ENCODE data around the gene SPATA2L. TPM values are rescaled to one million over a fixed set of nuclear protein-coding genes. Genes with fewer than 3 reads are reported as not detected.
A peak's percentile ranks its signal among the peaks of the same experiment; 100 is the strongest.

SPATA2L gene
- total RNA-seq, 8 experiments from 2014 or later: 2.1 to 10.7 (median 6.2) TPM

GRCh38 chr16:89721546-89722391 is 20.3 kb upstream of the SPATA2L start:
- 0% methylated on average over 1 to 9 of the region's 112 CpGs; no CpG with 5 or more reads in 7 of the 10 experiments for WGBS, 10 experiments
- in situ Hi-C loops (cut with MboI; ENCODE audit: low pct_unique_long_range_greater_than_20kb in 2 of 9, low sequenced_read_pairs in 9 of 9, unreplicated experiment in 9 of 9): no loop called here
- peaks cover 14 to 25% of the 10 kb centered on the region in 2 donors for H3K4me1 ChIP-seq (replicated peaks in 1 of 2)
- peak overlapping the region; percentile 97 to 99 for H3K27ac ChIP-seq
- peak; percentile 11 to 39 (median 28) for ATAC-seq (replicated peaks in 6 of 8)
- peak overlapping the region; percentile 80 to 100 (median 96) for H3K4me3 ChIP-seq

- H3K4me1 ChIP-seq (replicated peaks in 1 of 2): peaks cover 14 to 25% of the 10 kb centered on the region in 2 donors
- H3K4me3 ChIP-seq: peak within 1 kb of the TSS; percentile 80 to 100 (median 96)
- H3K27ac ChIP-seq: peak within 1 kb of the TSS; percentile 97 to 99
- ATAC-seq (replicated peaks in 6 of 8): peak; percentile 50 to 83 (median 76)
- WGBS, 10 experiments: 0% methylated on average over 4 of the region's 103 CpGs; no CpG with 5 or more reads in 9 of the 10 experiments
- in situ Hi-C loops (cut with MboI; ENCODE audit: low pct_unique_long_range_greater_than_20kb in 2 of 9, low sequenced_read_pairs in 9 of 9, unreplicated experiment in 9 of 9): no loop called here
These were observed 19.5 kb upstream of the SPATA2L start, which contains the start of the genes VPS9D1 and ZNF276 for GRCh38 chr16:89720813-89721545. VPS9D1 (minus strand) TSS chr16:89720898; CDS start chr16:89720861, 37 bp downstream. ZNF276 (plus strand) TSS chr16:89721537; CDS start chr16:89721641, 104 bp downstream.

- ATAC-seq (replicated peaks in 6 of 8): peak; percentile 2 to 63 (median 46)
- in situ Hi-C loops (cut with MboI; ENCODE audit: low pct_unique_long_range_greater_than_20kb in 2 of 9, low sequenced_read_pairs in 9 of 9, unreplicated experiment in 9 of 9): no loop called here
- H3K4me3 ChIP-seq: peak overlapping the region; percentile 80 to 100 (median 96)
- peak overlapping the region; percentile 97 to 99 for H3K27ac ChIP-seq
- no CpG with 5 or more reads among the region's 29 CpGs for WGBS, 10 experiments
- H3K4me1 ChIP-seq (replicated peaks in 1 of 2): peaks cover 14 to 25% of the 10 kb centered on the region in 2 donors
These were observed 19.0 kb upstream of the SPATA2L start for GRCh38 chr16:89720551-89720812.

- H3K4me3 ChIP-seq: no peak overlapping the region
- no peak for ATAC-seq (replicated peaks in 6 of 8)
- H3K27ac ChIP-seq: no peak overlapping the region
- peaks cover 12% of the 10 kb centered on the region in 2 donors for H3K4me1 ChIP-seq (replicated peaks in 1 of 2)
- in situ Hi-C loops (cut with MboI; ENCODE audit: low pct_unique_long_range_greater_than_20kb in 2 of 9, low sequenced_read_pairs in 9 of 9, unreplicated experiment in 9 of 9): no loop called here
- WGBS, 10 experiments: 60 to 100% (median 100%) methylated on average over 1 to 5 of the region's 24 CpGs; no CpG with 5 or more reads in 5 of the 10 experiments
These were observed 16.4 kb upstream of the SPATA2L start for GRCh38 chr16:89717688-89718505.

GRCh38 chr16:89716916-89717687 is 15.6 kb upstream of the SPATA2L start:
- ATAC-seq (replicated peaks in 6 of 8): no peak
- Histone ChIP-seq H3K4me1 (replicated peaks in 1 of 2) (peaks cover 9 to 12% of the 10 kb centered on the region in 2 donors), H3K27ac (no peak overlapping the region), H3K4me3 (no peak overlapping the region)
- no CpG with 5 or more reads among the region's 29 CpGs for WGBS, 10 experiments
- in situ Hi-C loops (cut with MboI; ENCODE audit: low pct_unique_long_range_greater_than_20kb in 2 of 9, low sequenced_read_pairs in 9 of 9, unreplicated experiment in 9 of 9): no loop called here

GRCh38 chr16:89716493-89716892 is 15.0 kb upstream of the SPATA2L start:
- ATAC-seq (replicated peaks in 6 of 8): no peak
- 76 to 100% (median 85%) methylated on average over 1 to 5 of the region's 15 CpGs; no CpG with 5 or more reads in 5 of the 10 experiments for WGBS, 10 experiments

GRCh38 chr16:89712274-89712781 is 10.8 kb upstream of the SPATA2L start:
- peak overlapping the region; percentile 11 to 45 (median 23) for H3K4me3 ChIP-seq
- peak in 6 of 8 experiments; percentile 8 to 48 (median 31) for ATAC-seq (replicated peaks in 6 of 8)
- H3K27ac ChIP-seq: peak overlapping the region in 1 of 2 donors; percentile 37
- in situ Hi-C loops (cut with MboI; ENCODE audit: low pct_unique_long_range_greater_than_20kb in 2 of 9, low sequenced_read_pairs in 9 of 9, unreplicated experiment in 9 of 9): no loop called here
- peaks cover 5 to 6% of the 10 kb centered on the region in 2 donors for H3K4me1 ChIP-seq (replicated peaks in 1 of 2)
- WGBS, 10 experiments: 82% methylated on average over 5 of the region's 22 CpGs; no CpG with 5 or more reads in 9 of the 10 experiments

More at GRCh38 chr16:89716493-89716892, 15.0 kb upstream of the SPATA2L start:
- Histone ChIP-seq H3K27ac (no peak overlapping the region), H3K4me3 (no peak overlapping the region), H3K4me1 (replicated peaks in 1 of 2) (peaks cover 10 to 12% of the 10 kb centered on the region in 2 donors)
- in situ Hi-C loops (cut with MboI; ENCODE audit: low pct_unique_long_range_greater_than_20kb in 2 of 9, low sequenced_read_pairs in 9 of 9, unreplicated experiment in 9 of 9): no loop called here

- WGBS, 10 experiments: 0% methylated on average over 2 of the region's 48 CpGs; no CpG with 5 or more reads in 9 of the 10 experiments
- peak; percentile 45 to 86 (median 56) for ATAC-seq (replicated peaks in 6 of 8)
- peak overlapping the region in 1 of 2 donors; percentile 3 for H3K27ac ChIP-seq
- H3K4me1 ChIP-seq (replicated peaks in 1 of 2): peaks cover 5 to 6% of the 10 kb centered on the region in 2 donors
- in situ Hi-C loops (cut with MboI; ENCODE audit: low pct_unique_long_range_greater_than_20kb in 2 of 9, low sequenced_read_pairs in 9 of 9, unreplicated experiment in 9 of 9): no loop called here
- H3K4me3 ChIP-seq: peak overlapping the region; percentile 11 to 45 (median 23)
These were observed 10.2 kb upstream of the SPATA2L start for GRCh38 chr16:89711601-89712273.

- Histone ChIP-seq H3K4me1 (replicated peaks in 1 of 2) (peaks cover 5 to 6% of the 10 kb centered on the region in 2 donors), H3K27ac (no peak overlapping the region), H3K4me3 (no peak overlapping the region)
- 83 to 90% methylated on average over 6 to 10 of the region's 63 CpGs; no CpG with 5 or more reads in 8 of the 10 experiments for WGBS, 10 experiments
- in situ Hi-C loops (cut with MboI; ENCODE audit: low pct_unique_long_range_greater_than_20kb in 2 of 9, low sequenced_read_pairs in 9 of 9, unreplicated experiment in 9 of 9): no loop called here
- ATAC-seq (replicated peaks in 6 of 8): peak in 2 of 8 experiments; percentile 5 to 6
These were observed 9.4 kb upstream of the SPATA2L start for GRCh38 chr16:89710709-89711564.

GRCh38 chr16:89709716-89710432 is 8.4 kb upstream of the SPATA2L start:
- no peak for ATAC-seq (replicated peaks in 6 of 8)
- WGBS, 10 experiments: 57 to 100% (median 75%) methylated on average over 1 to 5 of the region's 19 CpGs; no CpG with 5 or more reads in 4 of the 10 experiments
- H3K4me3 ChIP-seq: no peak overlapping the region
- in situ Hi-C loops (cut with MboI; ENCODE audit: low pct_unique_long_range_greater_than_20kb in 2 of 9, low sequenced_read_pairs in 9 of 9, unreplicated experiment in 9 of 9): no loop called here
- H3K27ac ChIP-seq: no peak overlapping the region
- H3K4me1 ChIP-seq (replicated peaks in 1 of 2): peaks cover 5 to 6% of the 10 kb centered on the region in 2 donors

All from motor neuron (in vitro differentiated cells).